Natural killer cell (primary cell): ENCODE measurements around the gene SPRR2D. TPM values are rescaled to one million over a fixed set of nuclear protein-coding genes. Genes with fewer than 3 reads are reported as not detected.
"Not testable (repeated sequence)": the region's sequence is repeated elsewhere in the genome, so short reads cannot be mapped to it uniquely, and the experiment has no call there.

Experiments used
- ATAC-seq, 3 donors: fragments of 150-1000 bp in 2 of 3; fragments of 200-7000 bp in 1 of 3; cut with Tn5 transposase; 1 replicate in 1 of 3; 2 replicates in 2 of 3; pipeline ENCODE4 v1.10.0; 2021; ENCODE audit warnings: mild to moderate bottlenecking in 2 of 3, moderate library complexity in 2 of 3
- DNase-seq, 2 donors: peaks; one replicate each; pipeline versions ENCODE4 v3.0.0 to v3.0.0-alpha.2; 2013 to 2021; ENCODE audit warnings: mixed read lengths in 1 of 2
- H3K27ac ChIP-seq: one replicate; pipeline ENCODE4 v1.5.1; 2013; ENCODE audit warnings: mild to moderate bottlenecking, low read length
- H3K27me3 ChIP-seq: one replicate; pipeline ENCODE4 v1.6.1; 2013; ENCODE audit warnings: low read length; ENCODE audit not compliant: control insufficient read depth, insufficient read depth
- H3K36me3 ChIP-seq: one replicate; pipeline ENCODE4 v1.6.1; 2013; ENCODE audit warnings: low read length; ENCODE audit not compliant: control insufficient read depth, insufficient read depth
- H3K4me1 ChIP-seq: one replicate; pipeline ENCODE4 v1.6.1; 2013; ENCODE audit warnings: low read length; ENCODE audit not compliant: control insufficient read depth, insufficient read depth
- H3K4me3 ChIP-seq: one replicate; pipeline ENCODE4 v1.5.1; 2013; ENCODE audit warnings: low read length
- H3K9me3 ChIP-seq: one replicate; pipeline ENCODE4 v1.6.1; 2013; ENCODE audit warnings: low read length; ENCODE audit not compliant: control insufficient read depth, insufficient read depth
- H3K27ac Mint-ChIP-seq, 2 donors: one replicate each; pipeline ENCODE4 v1.8.0; 2022; ENCODE audit warnings: mild to moderate bottlenecking in 2 of 2, mixed read lengths in 2 of 2, moderate library complexity in 1 of 2
- H3K27me3 Mint-ChIP-seq, 2 donors: one replicate each; pipeline ENCODE4 v1.8.0; 2022; ENCODE audit warnings: low read depth in 2 of 2, mixed read lengths in 2 of 2
- H3K36me3 Mint-ChIP-seq: one replicate; pipeline ENCODE4 v1.8.0; 2022; ENCODE audit warnings: mixed read lengths
- H3K4me1 Mint-ChIP-seq, 2 donors: one replicate each; pipeline ENCODE4 v1.8.0; 2022; ENCODE audit warnings: mixed read lengths in 2 of 2
- H3K4me3 Mint-ChIP-seq: one replicate; pipeline ENCODE4 v1.8.0; 2022; ENCODE audit warnings: mild to moderate bottlenecking, moderate library complexity, mixed read lengths
- H3K9me3 Mint-ChIP-seq, 2 donors: one replicate each; pipeline ENCODE4 v1.8.0; 2022; ENCODE audit warnings: mixed read lengths in 2 of 2
- WGBS: methylation state at CpG from one replicate; pipeline ENCODE4 v1.1.7; 2013; ENCODE audit warnings: missing lambda C conversion rate; ENCODE audit not compliant: insufficient coverage; 5-methylcytosine and 5-hydroxymethylcytosine counted together
- intact Hi-C: fragments of 100-400 bp; cut with micrococcal nuclease; formaldehyde crosslinking; loops from one replicate; pipeline ENCODE4 v1.14.2; 2022
- total RNA-seq, 4 donors: library from RNA; stranded (reverse); fragments of 120-200 nt in 1 of 4; gene quantifications; one replicate each; pipeline versions ENCODE4 v1.2.3 to v1.2.4, GENCODE V29; 2013 to 2022
- TF ChIP-seq, protein P1 (sequence below): fragments of 200-600 bp; IDR thresholded peaks from one replicate; pipeline ENCODE4 v1.8.0; 2022; ENCODE audit warnings: antibody characterized with exemption

SPRR2D gene
- total RNA-seq, 3 donors from 2014 or later (not counting 1 experiment from before 2014, with no cell fraction given): not detected

DNA sequence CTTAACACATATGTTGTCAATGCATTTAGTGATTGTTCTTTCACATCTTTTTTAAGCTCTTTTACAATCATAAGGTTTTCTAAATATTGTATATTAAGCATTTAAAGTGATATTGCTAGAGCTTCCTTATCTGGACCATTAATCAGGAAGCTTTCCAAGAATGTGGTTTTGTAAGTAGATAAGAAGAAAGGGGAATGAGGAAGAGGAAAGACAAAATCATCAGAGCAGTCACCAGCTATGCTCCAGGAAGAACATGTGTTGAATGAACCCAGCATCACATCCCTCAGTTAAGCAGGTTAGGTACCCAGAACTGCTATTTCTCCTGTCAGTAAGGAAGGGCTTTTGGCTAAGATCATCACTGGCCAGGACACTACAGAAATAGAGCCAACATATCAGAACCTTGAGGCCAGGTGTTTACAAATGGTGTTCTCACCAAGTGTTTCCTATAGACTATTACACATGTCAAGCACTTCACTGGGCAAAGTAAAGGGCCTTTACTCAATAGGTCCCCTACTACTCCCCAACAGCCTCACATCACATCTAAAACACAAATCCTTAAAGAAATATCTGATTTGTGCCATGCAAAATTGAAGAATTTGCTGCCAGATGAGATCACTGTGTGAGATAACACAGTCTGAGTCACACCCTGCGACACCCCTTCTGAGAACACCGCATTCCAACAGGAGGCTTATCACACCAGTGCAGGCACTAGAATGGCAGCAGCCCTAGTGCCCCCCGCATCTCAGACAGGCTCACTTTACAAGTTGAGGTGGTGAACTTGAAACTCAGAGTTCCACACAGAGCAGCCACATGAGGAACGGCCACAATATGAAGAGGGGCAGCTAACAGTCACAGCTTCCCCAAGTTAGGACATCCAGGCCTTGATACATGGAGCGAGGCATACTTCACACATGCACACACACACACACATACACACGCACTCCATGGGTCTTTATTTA is 18.2 kb upstream of the SPRR2D start:
- DNase-seq (no peak), ATAC-seq (no peak)
- Mint-ChIP-seq H3K4me1 (no peaks in the 10 kb centered on the region), H3K9me3 (no peaks in the 10 kb centered on the region), H3K27ac (no peak overlapping the region), H3K27me3 (peaks cover 14 to 44% of the 10 kb centered on the region in 2 donors), H3K36me3 (no peaks in the 10 kb centered on the region), H3K4me3 (no peak overlapping the region)
- H3K27ac ChIP-seq: no peak overlapping the region
- no peak overlapping the region for H3K4me3 ChIP-seq
- 57% methylated on average over 6 of the region's 6 CpGs for WGBS
- no peaks in the 10 kb centered on the region for H3K9me3 ChIP-seq
- H3K36me3 ChIP-seq: no peaks in the 10 kb centered on the region
- no peaks in the 10 kb centered on the region for H3K27me3 ChIP-seq
- TF ChIP-seq, protein P1, sequence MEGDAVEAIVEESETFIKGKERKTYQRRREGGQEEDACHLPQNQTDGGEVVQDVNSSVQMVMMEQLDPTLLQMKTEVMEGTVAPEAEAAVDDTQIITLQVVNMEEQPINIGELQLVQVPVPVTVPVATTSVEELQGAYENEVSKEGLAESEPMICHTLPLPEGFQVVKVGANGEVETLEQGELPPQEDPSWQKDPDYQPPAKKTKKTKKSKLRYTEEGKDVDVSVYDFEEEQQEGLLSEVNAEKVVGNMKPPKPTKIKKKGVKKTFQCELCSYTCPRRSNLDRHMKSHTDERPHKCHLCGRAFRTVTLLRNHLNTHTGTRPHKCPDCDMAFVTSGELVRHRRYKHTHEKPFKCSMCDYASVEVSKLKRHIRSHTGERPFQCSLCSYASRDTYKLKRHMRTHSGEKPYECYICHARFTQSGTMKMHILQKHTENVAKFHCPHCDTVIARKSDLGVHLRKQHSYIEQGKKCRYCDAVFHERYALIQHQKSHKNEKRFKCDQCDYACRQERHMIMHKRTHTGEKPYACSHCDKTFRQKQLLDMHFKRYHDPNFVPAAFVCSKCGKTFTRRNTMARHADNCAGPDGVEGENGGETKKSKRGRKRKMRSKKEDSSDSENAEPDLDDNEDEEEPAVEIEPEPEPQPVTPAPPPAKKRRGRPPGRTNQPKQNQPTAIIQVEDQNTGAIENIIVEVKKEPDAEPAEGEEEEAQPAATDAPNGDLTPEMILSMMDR: no peak
- intact Hi-C loops: no loop called here
- H3K4me1 ChIP-seq: no peaks in the 10 kb centered on the region

DNA sequence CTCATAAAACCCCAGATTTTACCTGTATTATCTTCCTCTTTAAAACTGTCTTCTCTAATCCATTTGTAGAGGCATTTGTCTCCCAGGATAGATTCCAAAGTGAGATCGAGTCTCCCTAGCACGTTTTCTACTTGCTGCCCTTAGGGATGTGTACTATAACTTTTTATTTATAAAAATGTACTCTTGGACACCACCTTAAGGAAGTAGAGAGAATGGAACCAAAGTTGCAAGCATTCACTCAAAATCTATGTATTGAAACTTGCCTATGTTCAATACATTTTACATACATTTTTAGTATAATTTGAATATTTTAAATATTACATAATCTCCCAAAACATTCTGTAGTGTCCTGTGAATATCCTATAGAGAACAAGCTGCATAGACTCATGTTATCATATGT is 17.2 kb upstream of the SPRR2D start:
- no peak for DNase-seq
- H3K9me3 Mint-ChIP-seq: no peaks in the 10 kb centered on the region
- intact Hi-C loops: no loop called here
- WGBS: no CpG with 5 or more reads among the region's 2 CpGs
- Histone ChIP-seq H3K27me3 (no peaks in the 10 kb centered on the region), H3K27ac (no peak overlapping the region), H3K4me1 (no peaks in the 10 kb centered on the region), H3K4me3 (no peak overlapping the region), H3K9me3 (no peaks in the 10 kb centered on the region), H3K36me3 (no peaks in the 10 kb centered on the region)
- H3K36me3 Mint-ChIP-seq: no peaks in the 10 kb centered on the region
- TF ChIP-seq, protein P1: no peak
- H3K4me3 Mint-ChIP-seq: no peak overlapping the region
- no peak overlapping the region for H3K27ac Mint-ChIP-seq
- H3K27me3 Mint-ChIP-seq: peaks cover 14 to 53% of the 10 kb centered on the region in 2 donors
- no peaks in the 10 kb centered on the region for H3K4me1 Mint-ChIP-seq
- ATAC-seq: no peak

DNA sequence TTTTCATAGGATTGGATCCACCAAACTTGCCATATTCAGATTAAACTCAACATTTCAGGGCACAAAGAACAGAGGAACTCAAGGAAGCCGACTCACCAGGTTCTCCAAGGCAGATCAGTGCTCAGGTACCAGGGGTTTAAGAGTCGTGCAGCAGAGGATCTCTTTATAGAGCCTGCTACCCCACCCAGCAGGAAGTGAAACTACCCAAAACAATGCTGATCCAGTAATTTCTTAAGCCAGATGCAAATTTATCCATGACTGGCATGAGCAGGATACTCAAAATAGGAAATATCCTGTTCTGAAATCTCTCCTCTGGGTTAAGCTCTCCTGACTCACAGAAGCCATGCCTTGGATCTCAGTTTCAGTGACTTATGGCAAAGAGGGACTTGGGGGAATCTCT is 16.5 kb upstream of the SPRR2D start, which contains the start of gene SPRR2A:
TSS of gene SPRR2A (minus strand) at position 138 of the 400 bp plus-strand sequence. CDS start 777 bp downstream, outside the sequence.
- no peaks in the 10 kb centered on the region for H3K4me1 Mint-ChIP-seq
- H3K4me1 ChIP-seq: no peaks in the 10 kb centered on the region
- H3K9me3 Mint-ChIP-seq: no peaks in the 10 kb centered on the region
- H3K4me3 ChIP-seq: no peak within 1 kb of the TSS
- 59% methylated on average over 2 of the region's 2 CpGs for WGBS
- TF ChIP-seq, protein P1: no peak
- no peaks in the 10 kb centered on the region for H3K36me3 Mint-ChIP-seq
- intact Hi-C loops: no loop called here
- no peak within 1 kb of the TSS for H3K4me3 Mint-ChIP-seq
- H3K27ac ChIP-seq: no peak within 1 kb of the TSS
- H3K36me3 ChIP-seq: no peaks in the 10 kb centered on the region
- H3K27me3 Mint-ChIP-seq: peaks cover 14 to 60% of the 10 kb centered on the region in 2 donors
- ATAC-seq (no peak), DNase-seq (no peak)
- no peaks in the 10 kb centered on the region for H3K27me3 ChIP-seq
- H3K9me3 ChIP-seq: no peaks in the 10 kb centered on the region
- H3K27ac Mint-ChIP-seq: no peak within 1 kb of the TSS

DNA sequence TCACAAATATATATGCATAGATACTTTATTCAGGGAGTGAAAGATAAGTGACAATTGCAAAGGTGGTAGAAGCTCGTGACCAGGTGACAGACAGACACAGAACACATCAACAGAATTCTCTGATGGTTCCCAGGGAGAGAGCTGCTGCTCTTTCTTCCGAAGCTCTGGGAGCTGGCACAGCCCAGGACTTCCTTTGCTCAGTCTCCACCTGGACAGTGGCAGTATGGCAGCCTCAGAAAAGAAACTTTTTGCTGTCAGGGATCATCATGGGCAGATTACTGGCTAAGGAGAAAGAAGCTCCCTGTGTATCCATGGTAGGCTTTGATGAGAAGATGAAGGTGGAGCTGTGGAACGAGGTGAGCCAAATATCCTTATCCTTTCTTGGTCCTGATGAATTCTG is 15.2 kb upstream of the SPRR2D start:
- H3K9me3 Mint-ChIP-seq, H3K36me3 Mint-ChIP-seq, intact Hi-C loops, H3K27me3 ChIP-seq, H3K4me1 ChIP-seq, DNase-seq, H3K4me3 Mint-ChIP-seq, H3K36me3 ChIP-seq, H3K9me3 ChIP-seq, H3K4me1 Mint-ChIP-seq, ATAC-seq, H3K27ac ChIP-seq, H3K27ac Mint-ChIP-seq, H3K4me3 ChIP-seq: not testable (repeated sequence)
- WGBS: 60% methylated on average over 3 of the region's 3 CpGs
- peaks cover 15 to 65% of the 10 kb centered on the region in 2 donors for H3K27me3 Mint-ChIP-seq
